Esophagus mucosa (tissue), 1 donor: ENCODE data around the gene DLEC1. TPM values are rescaled to one million over a fixed set of nuclear protein-coding genes. Genes with fewer than 3 reads are reported as not detected.

Experiments used
- ATAC-seq: fragments of 200-7000 bp; cut with Tn5 transposase; one replicate; pipeline ENCODE4 v1.9.1; 2020
- total RNA-seq: library from RNA; stranded (reverse); gene quantifications from one replicate; pipeline ENCODE4 v1.2.4, GENCODE V29; 2023
- donor health status: DM: yes; HTN: yes; CAD: no.

Gene DLEC1
- 0.08 TPM for total RNA-seq

DNA sequence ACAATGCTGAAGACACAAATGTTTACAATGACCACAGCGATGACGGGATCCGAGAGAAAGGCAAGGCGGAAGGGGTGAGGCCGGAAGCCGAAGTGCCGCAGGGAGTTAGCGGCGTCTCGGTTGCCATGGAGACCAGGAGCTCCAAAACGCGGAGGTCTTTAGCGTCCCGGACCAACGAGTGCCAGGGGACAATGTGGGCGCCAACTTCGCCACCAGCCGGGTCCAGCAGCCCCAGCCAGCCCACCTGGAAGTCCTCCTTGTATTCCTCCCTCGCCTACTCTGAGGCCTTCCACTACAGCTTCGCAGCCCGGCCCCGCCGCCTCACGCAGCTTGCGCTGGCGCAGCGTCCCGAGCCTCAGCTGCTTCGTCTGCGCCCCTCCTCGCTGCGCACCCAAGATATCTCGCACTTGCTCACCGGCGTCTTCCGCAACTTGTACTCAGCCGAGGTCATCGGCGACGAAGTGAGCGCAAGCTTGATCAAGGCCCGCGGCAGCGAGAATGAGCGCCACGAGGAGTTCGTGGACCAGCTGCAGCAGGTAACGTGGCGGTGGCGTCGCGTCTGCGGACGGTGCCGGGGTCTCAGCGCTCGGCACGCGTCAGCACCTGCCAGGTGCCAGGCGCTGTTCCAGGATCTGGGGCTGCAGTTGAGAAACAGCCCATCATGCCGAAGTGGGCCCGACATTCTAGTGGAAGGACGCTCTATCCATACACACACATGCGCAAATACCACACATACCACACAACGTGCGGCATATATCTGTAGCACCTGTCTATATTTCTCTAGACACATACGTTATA is at the start of gene DLEC1:
TSS of gene DLEC1 (plus strand) at position 108 of the 798 bp plus-strand sequence. CDS start at position 126, 18 bp downstream.
- peak; percentile 72 for ATAC-seq

- ATAC-seq: no peak
Measured at GRCh38 chr3:37989821-37990480, 49.1 kb upstream of the DLEC1 start.

DNA sequence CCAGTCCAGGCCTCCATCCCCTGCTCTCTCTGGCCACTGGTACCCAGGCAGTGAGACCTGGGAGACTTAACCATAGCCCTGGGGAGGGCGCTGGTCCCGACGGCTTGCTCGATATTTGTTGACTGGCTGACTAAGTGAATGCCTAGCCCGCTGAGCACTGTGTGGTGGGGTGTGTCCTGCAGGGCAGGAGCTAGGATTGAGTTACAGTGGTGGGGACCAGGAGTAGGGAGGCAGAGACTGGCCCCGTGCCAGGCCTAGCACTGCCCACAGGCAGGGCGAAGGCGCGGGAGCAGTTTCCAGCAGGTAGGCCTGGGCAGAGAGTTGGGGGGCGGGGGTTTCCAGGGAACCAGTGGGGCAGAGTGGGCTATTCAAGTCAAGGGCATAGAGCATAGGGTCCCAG is 48.5 kb upstream of the DLEC1 start, which contains the start of gene VILL:
TSS of gene VILL (plus strand) at position 260 of the 400 bp plus-strand sequence. CDS start 2,887 bp downstream, outside the sequence.
- ATAC-seq: peak; percentile 31

GRCh38 chr3:37991109-37991508 is 47.9 kb upstream of the DLEC1 start:
- ATAC-seq: no peak

GRCh38 chr3:37991823-37992222 is 47.2 kb upstream of the DLEC1 start:
- no peak for ATAC-seq

DNA sequence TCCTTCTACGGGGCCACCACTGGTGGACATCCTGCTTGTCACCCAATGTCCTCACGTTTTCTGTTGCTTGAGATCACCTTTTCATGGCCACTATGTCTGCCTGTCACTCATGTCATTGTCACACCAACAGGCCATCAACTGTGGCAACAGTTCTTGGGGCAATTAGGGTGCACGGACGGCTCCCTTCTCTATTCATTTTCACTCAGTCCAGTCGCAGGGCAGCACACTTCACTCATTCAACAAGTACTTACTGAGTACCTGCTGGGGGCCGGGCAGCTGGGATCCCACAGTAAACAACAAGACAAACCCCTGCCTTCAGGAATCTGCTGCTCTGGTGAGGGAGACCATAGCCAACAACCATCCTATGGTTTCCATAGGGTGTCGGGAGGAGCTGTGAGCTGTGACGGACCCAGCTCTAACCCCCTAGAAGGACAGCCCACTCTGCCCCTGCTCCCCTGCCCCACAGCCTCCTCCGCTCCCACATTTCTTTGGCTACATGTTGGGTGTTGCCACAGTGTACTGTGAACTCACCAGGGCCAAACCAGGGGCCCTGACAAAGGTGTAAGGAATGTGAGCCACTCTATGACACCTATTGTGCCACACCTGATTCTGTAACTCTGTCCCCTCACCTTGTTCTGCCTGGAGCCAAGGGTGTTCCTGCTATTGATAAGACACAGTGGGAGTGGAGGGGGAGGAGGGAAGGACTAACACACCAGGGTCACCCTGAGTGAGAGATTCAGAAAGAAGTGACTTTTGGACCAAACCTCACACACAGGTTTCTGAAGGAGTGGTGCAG is 46.5 kb upstream of the DLEC1 start:
- peak; percentile 78 for ATAC-seq

DNA sequence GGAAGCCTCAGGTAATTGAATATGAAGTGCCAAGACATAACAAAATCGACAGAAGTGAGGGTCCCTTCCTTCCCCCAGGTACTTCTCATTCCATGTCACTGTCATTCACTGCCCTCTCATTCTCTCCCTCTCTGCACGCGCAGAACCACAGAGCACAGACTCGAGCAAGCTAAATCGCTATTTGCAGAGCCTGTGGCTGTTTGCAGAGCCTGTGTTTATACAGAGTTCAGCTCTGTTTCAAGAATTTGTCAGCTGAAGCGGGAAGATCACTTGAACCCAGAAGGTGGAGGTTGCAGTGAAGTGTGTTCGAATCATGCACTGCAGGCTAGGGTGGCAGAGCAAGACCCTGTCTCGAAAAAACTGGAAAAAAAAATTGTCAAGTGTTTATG is 45.9 kb upstream of the DLEC1 start:
- no peak for ATAC-seq

GRCh38 chr3:37993460-37993819 is 45.6 kb upstream of the DLEC1 start:
- ATAC-seq: no peak

DNA sequence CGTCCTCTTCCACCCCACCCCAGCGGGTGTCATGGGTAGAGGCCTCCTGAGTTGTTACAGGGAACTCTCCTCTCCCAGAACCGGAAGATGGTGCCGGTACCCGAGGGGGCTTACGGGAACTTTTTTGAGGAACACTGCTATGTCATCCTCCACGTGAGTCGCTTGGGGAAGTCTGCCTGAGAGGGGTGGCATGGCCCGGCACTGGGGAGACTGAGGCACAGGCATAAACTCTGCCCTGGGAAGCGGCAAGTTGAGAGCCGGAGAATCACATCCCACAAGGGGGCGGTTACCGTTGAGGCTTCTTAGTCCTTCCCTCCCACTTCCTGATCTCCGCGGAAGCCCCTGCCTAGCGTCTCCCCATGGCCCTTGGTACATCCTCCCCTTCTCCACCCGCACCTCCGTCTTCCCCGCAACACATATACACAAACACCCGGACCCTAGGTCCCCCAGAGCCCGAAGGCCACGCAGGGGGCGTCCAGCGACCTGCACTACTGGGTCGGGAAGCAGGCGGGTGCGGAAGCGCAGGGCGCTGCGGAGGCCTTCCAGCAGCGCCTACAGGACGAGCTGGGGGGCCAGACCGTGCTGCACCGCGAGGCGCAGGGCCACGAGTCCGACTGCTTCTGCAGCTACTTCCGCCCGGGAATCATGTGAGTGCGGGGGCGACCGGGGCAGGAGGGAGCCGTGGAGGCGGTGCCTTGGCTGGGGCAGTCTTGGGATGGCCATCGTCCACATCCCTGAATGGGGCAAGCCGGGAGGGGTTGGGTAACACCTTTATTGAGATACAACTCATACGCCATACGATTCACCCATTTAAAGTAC is 45.0 kb upstream of the DLEC1 start:
- peak; percentile 16 for ATAC-seq

GRCh38 chr3:37994639-37994972 is 44.4 kb upstream of the DLEC1 start:
- ATAC-seq: no peak

DNA sequence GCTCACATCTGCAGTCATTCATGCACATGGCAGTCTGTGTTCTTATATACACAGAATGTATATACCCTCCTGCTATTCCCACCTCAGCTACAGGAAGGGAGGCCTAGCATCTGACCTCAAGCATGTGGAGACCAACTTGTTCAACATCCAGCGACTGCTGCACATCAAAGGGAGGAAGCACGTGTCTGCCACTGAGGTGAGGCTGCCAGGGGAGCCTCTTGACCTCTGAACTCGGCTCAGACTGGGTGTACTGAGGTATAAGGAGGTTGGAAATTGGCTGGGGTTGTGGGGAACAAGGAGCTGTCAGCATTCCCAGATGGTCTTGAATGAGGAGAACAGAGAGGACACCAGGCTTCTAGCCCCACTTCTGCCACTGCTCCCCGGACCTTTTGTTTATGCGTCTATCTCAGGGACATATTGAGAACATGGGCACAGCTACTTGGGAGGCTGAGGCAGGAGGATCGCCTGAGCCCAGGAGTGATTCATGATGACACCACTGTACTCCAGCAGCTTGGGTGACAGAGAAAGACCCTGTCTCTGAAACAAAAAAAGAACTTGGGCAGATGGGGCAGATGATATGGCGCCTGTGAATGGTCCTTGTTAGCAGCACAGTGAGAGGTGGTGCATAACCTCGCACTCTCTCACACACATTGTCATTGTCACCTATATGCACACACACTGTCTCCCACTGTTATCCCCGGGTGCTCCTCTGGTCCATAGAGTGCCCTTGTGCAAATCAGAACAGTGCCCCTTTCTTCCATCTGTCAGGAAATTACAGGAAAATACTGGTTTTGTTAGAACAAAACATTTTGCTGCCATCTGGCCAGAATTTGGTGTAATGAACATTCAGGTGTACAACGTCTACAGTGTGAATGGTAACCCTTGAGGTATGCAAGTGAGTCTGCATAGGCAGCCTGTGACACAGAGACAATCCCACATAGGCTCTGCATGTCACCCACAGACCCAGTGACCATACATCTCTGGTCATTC is 43.1 kb upstream of the DLEC1 start:
- no peak for ATAC-seq

- peak; percentile 77 for ATAC-seq
Measured at GRCh38 chr3:37996785-37997301, 42.2 kb upstream of the DLEC1 start.

- ATAC-seq: no peak
Measured at GRCh38 chr3:37997342-37997741, 41.7 kb upstream of the DLEC1 start.

DNA sequence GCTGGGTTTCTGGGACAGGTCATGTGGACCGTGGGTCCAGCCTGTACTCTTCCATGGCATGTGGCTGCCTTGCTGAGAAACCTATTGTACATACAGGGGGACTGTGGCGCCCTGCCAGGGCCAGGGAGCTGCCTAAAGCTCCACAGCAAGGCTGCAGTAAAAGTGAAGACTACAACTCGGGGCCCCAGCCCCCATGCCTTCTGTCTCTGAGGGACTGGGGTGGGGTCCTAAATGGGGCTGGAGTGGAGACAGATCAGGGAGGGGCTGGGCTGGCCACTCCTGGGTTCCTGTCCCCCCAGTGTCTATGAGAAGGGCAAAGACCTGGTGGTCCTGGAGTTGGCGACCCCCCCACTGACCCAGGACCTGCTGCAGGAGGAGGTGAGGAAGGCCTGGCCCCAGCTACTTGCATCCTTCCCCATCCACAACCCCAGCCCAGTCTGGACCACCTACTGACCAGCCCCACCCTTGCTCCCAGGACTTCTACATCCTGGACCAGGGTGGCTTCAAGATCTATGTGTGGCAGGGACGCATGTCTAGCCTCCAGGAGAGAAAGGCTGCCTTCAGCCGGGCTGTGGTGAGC is 41.1 kb upstream of the DLEC1 start:
- no peak for ATAC-seq

DNA sequence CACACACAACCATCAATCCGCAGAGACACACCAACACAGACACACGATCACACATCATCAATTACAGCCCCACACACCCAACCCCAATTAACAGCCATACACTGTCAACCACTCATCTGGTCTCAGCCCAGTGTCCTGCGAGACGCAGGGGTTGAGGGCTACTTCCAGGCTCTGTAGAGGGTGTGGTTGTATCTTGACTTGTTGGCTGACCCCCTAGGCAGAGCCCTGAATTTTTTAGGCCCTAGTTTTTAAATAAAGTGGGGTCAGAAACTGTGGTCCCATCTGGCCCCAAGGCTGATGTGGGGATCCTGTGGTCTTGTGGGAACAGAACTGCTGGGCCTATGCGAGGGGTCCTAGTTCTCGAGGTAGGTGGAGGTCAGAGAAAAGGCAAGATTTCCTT is 39.2 kb upstream of the DLEC1 start:
- no peak for ATAC-seq

- no peak for ATAC-seq
Measured at GRCh38 chr3:38000242-38000916, 38.6 kb upstream of the DLEC1 start.

- no peak for ATAC-seq
Measured at GRCh38 chr3:38000965-38001455, 38.0 kb upstream of the DLEC1 start.

- ATAC-seq: no peak
Measured at GRCh38 chr3:38001456-38002081, 37.4 kb upstream of the DLEC1 start.

- ATAC-seq: no peak
Measured at GRCh38 chr3:38002291-38002876, 36.6 kb upstream of the DLEC1 start.
